ENCODE measurements around the gene BTBD16.

- no peak for TF ChIP-seq MAX (IDR thresholded peaks at IDR 0.05)
- TF ChIP-seq REST (IDR thresholded peaks at IDR 0.05) = no peak
- no peak for TF ChIP-seq CTCF (IDR thresholded peaks at IDR 0.05; ENCODE audit: low read depth, low read length, missing input control)
- TF ChIP-seq GABPA (IDR thresholded peaks at IDR 0.05 in 1 of 2, conservative IDR thresholded peaks at IDR 0.05 in 1 of 2) = no peak
- no peak for TF ChIP-seq RXRA (IDR thresholded peaks at IDR 0.05)
Measured at GRCh38 chr10:122241836-122242235, 29.3 kb upstream of the BTBD16 start.
